A549 (cell line): ENCODE data around the gene PPP1CC. TPM values are rescaled to one million over a fixed set of nuclear protein-coding genes. Genes with fewer than 3 reads are reported as not detected.

Experiments used
- ATAC-seq, 2 experiments: fragments of 200-7000 bp in 1 of 2; fragments of >200 bp in 1 of 2; cut with Nextera tagmentation in 1 of 2; cut with Tn5 transposase in 1 of 2; 3 replicates each; pipeline versions ENCODE4 v1.8.0 to v1.9.1; 2018 to 2020; ENCODE audit warnings: mild to moderate bottlenecking in 1 of 2, moderate library complexity in 1 of 2
- CTCF ChIA-PET: fragments of 300-600 bp; sonication (Branson Sonifier 250); formaldehyde crosslinking; extraction: SDS; loops from one replicate; lab custom pipeline; 2021; ENCODE audit warnings: antibody characterized with exemption, inconsistent platforms; lab: Yijun Ruan, JAX
- POLR2A ChIA-PET: fragments of 350-600 bp; formaldehyde crosslinking; extraction: SDS; loops from one replicate; lab custom pipeline; 2021; ENCODE audit warnings: antibody characterized with exemption, inconsistent platforms; lab: Yijun Ruan, JAX
- DNase-seq, 2 experiments: peaks; one replicate each; pipeline versions ENCODE4 v3.0.0 to v3.0.0-alpha.2; 2011 to 2016; ENCODE audit warnings: low read depth in 1 of 2, low spot score in 1 of 2
- FAIRE-seq: peaks from 2 replicates; lab custom pipeline; 2011; peaks lifted over from hg19 to GRCh38; lab: Jason Lieb, UNC
- H3K27ac ChIP-seq, 2 experiments: fragments of >200 bp; sonication (Bioruptor Twin); formaldehyde crosslinking; 3 replicates each; pipeline ENCODE4 v1.5.1; 2016 to 2017
- H3K4me1 ChIP-seq: fragments of >200 bp; sonication (Bioruptor Twin); formaldehyde crosslinking; 3 replicates; pipeline ENCODE4 v1.6.1; 2016
- H3K4me2 ChIP-seq: fragments of >200 bp; sonication (Bioruptor Twin); formaldehyde crosslinking; 3 replicates; pipeline ENCODE4 v1.6.1; 2016
- H3K4me3 ChIP-seq: fragments of >200 bp; sonication (Bioruptor Twin); formaldehyde crosslinking; 3 replicates; pipeline ENCODE4 v1.5.1; 2016
- H3K9me3 ChIP-seq: fragments of >200 bp; sonication (Bioruptor Twin); formaldehyde crosslinking; 3 replicates; pipeline ENCODE4 v1.6.1; 2016
- CBX2 ChIP-seq: fragments of 200-600 bp; sonication (generic); IDR thresholded peaks from 2 replicates; pipeline ENCODE4 v1.6.1; 2016; ENCODE audit warnings: low read depth, mild to moderate bottlenecking, borderline replicate concordance
- CEBPB ChIP-seq, 2 experiments: fragments of >200 bp in 1 of 2; sonication (Bioruptor Twin) in 1 of 2; formaldehyde crosslinking in 1 of 2; IDR thresholded peaks; 2 replicates each; pipeline ENCODE4 v1.6.1; 2012 to 2016
- CHD2 ChIP-seq: fragments of 150-350 bp; IDR thresholded peaks from 2 replicates; pipeline ENCODE4 v1.6.1; 2014; ENCODE audit warnings: low read length; ENCODE audit not compliant: partially characterized antibody
- CHD4 ChIP-seq: fragments of 200-600 bp; sonication (generic); IDR thresholded peaks from 2 replicates; pipeline ENCODE4 v1.6.1; 2016; ENCODE audit warnings: antibody characterized with exemption, mild to moderate bottlenecking, borderline replicate concordance
- EHF ChIP-seq: fragments of 250-450 bp; sonication (Bioruptor Pico); IDR thresholded peaks from 2 replicates; pipeline ENCODE4 v1.5.0; 2020; ENCODE audit warnings: mild to moderate bottlenecking
- ESRRA ChIP-seq: fragments of 150-350 bp; IDR thresholded peaks from 2 replicates; pipeline ENCODE4 v1.6.1; 2014; ENCODE audit warnings: mild to moderate bottlenecking, low read length, borderline replicate concordance
- FOSB ChIP-seq: fragments of 250-450 bp; sonication (Bioruptor Pico); IDR thresholded peaks from 2 replicates; pipeline ENCODE4 v1.5.0; 2020; ENCODE audit warnings: mild to moderate bottlenecking, moderate library complexity
- FOSL2 ChIP-seq, 2 experiments: fragments of 450-650 bp in 1 of 2; fragments of >200 bp in 1 of 2; sonication (Bioruptor Twin) in 1 of 2; formaldehyde crosslinking; IDR thresholded peaks; 2 replicates each; pipeline versions ENCODE4 v1.5.0 to v1.6.1; 2016 to 2020; ENCODE audit warnings: mild to moderate bottlenecking in 1 of 2, moderate library complexity in 1 of 2
- GATA3 ChIP-seq: IDR thresholded peaks from 2 replicates; pipeline ENCODE4 v1.6.1; 2012; ENCODE audit warnings: borderline replicate concordance
- HOXB13 ChIP-seq: fragments of 250-450 bp; sonication (Bioruptor Pico); IDR thresholded peaks from 2 replicates; pipeline ENCODE4 v1.5.0; 2020; ENCODE audit warnings: low read depth, mild to moderate bottlenecking, moderate library complexity
- KDM5A ChIP-seq: fragments of 200-600 bp; sonication (generic); IDR thresholded peaks from 2 replicates; pipeline ENCODE4 v1.6.1; 2016; ENCODE audit warnings: antibody characterized with exemption, mild to moderate bottlenecking
- MAFK ChIP-seq: fragments of 450-650 bp; IDR thresholded peaks from 2 replicates; pipeline ENCODE4 v1.6.1; 2014; ENCODE audit not compliant: partially characterized antibody
- NFE2L2 ChIP-seq: fragments of 150-350 bp; conservative IDR thresholded peaks from 2 replicates; pipeline ENCODE4 v1.6.1; 2014; ENCODE audit warnings: low read length
- PBX3 ChIP-seq: IDR thresholded peaks from 2 replicates; pipeline ENCODE4 v1.6.1; 2012
- POLR2AphosphoS2 ChIP-seq: conservative IDR thresholded peaks from 2 replicates; pipeline ENCODE4 v1.6.1; 2012; ENCODE audit warnings: low read length, improper control_type of control experiment, inconsistent platforms
- RCOR1 ChIP-seq: fragments of 150-350 bp; IDR thresholded peaks from 2 replicates; pipeline ENCODE4 v1.6.1; 2014; ENCODE audit warnings: antibody characterized with exemption, low read length, low read depth
- RNF2 ChIP-seq: fragments of 200-600 bp; sonication (generic); IDR thresholded peaks from 2 replicates; pipeline ENCODE4 v1.6.1; 2016; ENCODE audit warnings: low read depth, mild to moderate bottlenecking, antibody characterized with exemption, moderate library complexity, borderline replicate concordance
- TFCP2L1 ChIP-seq: fragments of 250-450 bp; sonication (Bioruptor Pico); IDR thresholded peaks from 2 replicates; pipeline ENCODE4 v1.5.0; 2021; ENCODE audit warnings: mild to moderate bottlenecking
- TP53 ChIP-seq: fragments of 250-450 bp; sonication (Bioruptor Pico); IDR thresholded peaks from 2 replicates; pipeline ENCODE4 v1.5.0; 2021; ENCODE audit warnings: mild to moderate bottlenecking, moderate library complexity
- ZC3H11A ChIP-seq: fragments of 450-650 bp; IDR thresholded peaks from 2 replicates; pipeline ENCODE4 v1.6.1; 2014; ENCODE audit warnings: antibody characterized with exemption, mild to moderate bottlenecking
- ZFP36 ChIP-seq: fragments of 450-650 bp; IDR thresholded peaks from 2 replicates; pipeline ENCODE4 v1.6.1; 2014; ENCODE audit warnings: borderline replicate concordance; ENCODE audit not compliant: partially characterized antibody
- WGBS: methylation state at CpG from one replicate; pipeline ENCODE4 v1.1.6; 2017; ENCODE audit errors: missing lambda C conversion rate; 5-methylcytosine and 5-hydroxymethylcytosine counted together
- polyA plus RNA-seq, 4 experiments: library from polyadenylated mRNA; depleted of rRNA in 3 of 4; stranded (reverse); fragments of >200 nt; fragmentation: RNase III in 1 of 4; extraction: RNeasy Plus Mini Kit Qiagen cat#74134 plus additional on column Dnase treatment in 1 of 4; gene quantifications; 2 replicates in 3 of 4; 3 replicates in 1 of 4; pipeline ENCODE4 v1.2.3, GENCODE V29; 2011 to 2017
- TF ChIP-seq, protein P1 (sequence below): fragments of >200 bp; sonication (Bioruptor Twin); formaldehyde crosslinking; IDR thresholded peaks from 3 replicates; pipeline ENCODE4 v1.6.1; 2016
- TF ChIP-seq, protein P2 (sequence below): fragments of >200 bp; sonication (Bioruptor Twin); formaldehyde crosslinking; IDR thresholded peaks from 2 replicates; pipeline ENCODE4 v1.6.1; 2016
- TF ChIP-seq, protein P3 (sequence below): fragments of >200 bp; sonication (Bioruptor Twin); formaldehyde crosslinking; IDR thresholded peaks from 3 replicates; pipeline ENCODE4 v1.5.1; 2016
- TF ChIP-seq, protein P4 (sequence below): fragments of 250-450 bp; sonication (Bioruptor Pico); IDR thresholded peaks from 2 replicates; pipeline ENCODE4 v1.5.0; 2020; ENCODE audit warnings: low read depth, mild to moderate bottlenecking, moderate library complexity
- TF ChIP-seq, protein P5 (sequence below): fragments of 250-450 bp; sonication (Bioruptor Pico); IDR thresholded peaks from 2 replicates; pipeline ENCODE4 v1.5.0; 2021; ENCODE audit warnings: mild to moderate bottlenecking, moderate library complexity, borderline replicate concordance

PPP1CC gene
- polyA plus RNA-seq, 2 of the 4 experiments (the other 2 are of a cell fraction) = 131 to 258 TPM

GRCh38 chr12:110746550-110746949, 3.9 kb upstream of the PPP1CC start:
- DNase-seq (no peak), ATAC-seq (no peak)
- peaks cover 20% of the 10 kb centered on the region for H3K4me1 ChIP-seq
- H3K4me2 ChIP-seq = no peak overlapping the region
- H3K9me3 ChIP-seq = no peaks in the 10 kb centered on the region
- 91% methylated on average over 6 of the region's 6 CpGs for WGBS
- TF ChIP-seq TFCP2L1 (CRISPR knock-in tag) (no peak), RNF2 (no peak), CHD2 (no peak), RCOR1 (no peak), NFE2L2 (no peak), MAFK (no peak)
- TF ChIP-seq, protein P1, sequence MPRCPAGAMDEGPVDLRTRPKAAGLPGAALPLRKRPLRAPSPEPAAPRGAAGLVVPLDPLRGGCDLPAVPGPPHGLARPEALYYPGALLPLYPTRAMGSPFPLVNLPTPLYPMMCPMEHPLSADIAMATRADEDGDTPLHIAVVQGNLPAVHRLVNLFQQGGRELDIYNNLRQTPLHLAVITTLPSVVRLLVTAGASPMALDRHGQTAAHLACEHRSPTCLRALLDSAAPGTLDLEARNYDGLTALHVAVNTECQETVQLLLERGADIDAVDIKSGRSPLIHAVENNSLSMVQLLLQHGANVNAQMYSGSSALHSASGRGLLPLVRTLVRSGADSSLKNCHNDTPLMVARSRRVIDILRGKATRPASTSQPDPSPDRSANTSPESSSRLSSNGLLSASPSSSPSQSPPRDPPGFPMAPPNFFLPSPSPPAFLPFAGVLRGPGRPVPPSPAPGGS = no peak
- TF ChIP-seq, protein P2, sequence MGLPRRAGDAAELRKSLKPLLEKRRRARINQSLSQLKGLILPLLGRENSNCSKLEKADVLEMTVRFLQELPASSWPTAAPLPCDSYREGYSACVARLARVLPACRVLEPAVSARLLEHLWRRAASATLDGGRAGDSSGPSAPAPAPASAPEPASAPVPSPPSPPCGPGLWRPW = no peak
- TF ChIP-seq, all 56 proteins: peak for 0
- ChIA-PET CTCF (interaction anchor here (0.6 to 1.6 kb wide), 3 partner anchors 116 to 558 kb away, joined by 3 to 4 read pairs (median 3); no protein-coding TSS in a partner anchor), POLR2A (no interaction called here)
- Histone ChIP-seq H3K27ac (no peak overlapping the region), H3K4me3 (no peak overlapping the region)
- FAIRE-seq = no peak

GRCh38 chr12:110745542-110746284, 3.0 kb upstream of the PPP1CC start:
- no peak for DNase-seq
- WGBS = 90% methylated on average over 16 of the region's 16 CpGs
- H3K9me3 ChIP-seq = no peaks in the 10 kb centered on the region
- ChIA-PET CTCF (interaction anchor here (1.0 to 1.6 kb wide), 4 partner anchors 15 to 149 kb away, joined by 3 to 4 read pairs (median 4); partner anchors contain the start of gene CCDC63), POLR2A (interaction anchor here (1.0 kb wide), 1 partner anchor 69 kb away, joined by 3 read pairs; no protein-coding TSS in a partner anchor)
- ATAC-seq = no peak
- H3K4me2 ChIP-seq = no peak overlapping the region
- H3K4me3 ChIP-seq = no peak overlapping the region
- H3K27ac ChIP-seq = peak overlapping the region in 1 of 2 experiments; percentile 62; a peak in 3 of 6 replicates
- peaks cover 24% of the 10 kb centered on the region for H3K4me1 ChIP-seq
- TF ChIP-seq TP53 (CRISPR knock-in tag) = no peak
- TF ChIP-seq ZFP36 = no peak
- no peak for TF ChIP-seq GATA3
- no peak for TF ChIP-seq EHF (CRISPR knock-in tag)
- TF ChIP-seq, protein P3, sequence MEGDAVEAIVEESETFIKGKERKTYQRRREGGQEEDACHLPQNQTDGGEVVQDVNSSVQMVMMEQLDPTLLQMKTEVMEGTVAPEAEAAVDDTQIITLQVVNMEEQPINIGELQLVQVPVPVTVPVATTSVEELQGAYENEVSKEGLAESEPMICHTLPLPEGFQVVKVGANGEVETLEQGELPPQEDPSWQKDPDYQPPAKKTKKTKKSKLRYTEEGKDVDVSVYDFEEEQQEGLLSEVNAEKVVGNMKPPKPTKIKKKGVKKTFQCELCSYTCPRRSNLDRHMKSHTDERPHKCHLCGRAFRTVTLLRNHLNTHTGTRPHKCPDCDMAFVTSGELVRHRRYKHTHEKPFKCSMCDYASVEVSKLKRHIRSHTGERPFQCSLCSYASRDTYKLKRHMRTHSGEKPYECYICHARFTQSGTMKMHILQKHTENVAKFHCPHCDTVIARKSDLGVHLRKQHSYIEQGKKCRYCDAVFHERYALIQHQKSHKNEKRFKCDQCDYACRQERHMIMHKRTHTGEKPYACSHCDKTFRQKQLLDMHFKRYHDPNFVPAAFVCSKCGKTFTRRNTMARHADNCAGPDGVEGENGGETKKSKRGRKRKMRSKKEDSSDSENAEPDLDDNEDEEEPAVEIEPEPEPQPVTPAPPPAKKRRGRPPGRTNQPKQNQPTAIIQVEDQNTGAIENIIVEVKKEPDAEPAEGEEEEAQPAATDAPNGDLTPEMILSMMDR = no peak
- TF ChIP-seq ZC3H11A = no peak
- no peak for TF ChIP-seq CEBPB (IDR thresholded peaks at IDR 0.05)
- TF ChIP-seq, protein P4, sequence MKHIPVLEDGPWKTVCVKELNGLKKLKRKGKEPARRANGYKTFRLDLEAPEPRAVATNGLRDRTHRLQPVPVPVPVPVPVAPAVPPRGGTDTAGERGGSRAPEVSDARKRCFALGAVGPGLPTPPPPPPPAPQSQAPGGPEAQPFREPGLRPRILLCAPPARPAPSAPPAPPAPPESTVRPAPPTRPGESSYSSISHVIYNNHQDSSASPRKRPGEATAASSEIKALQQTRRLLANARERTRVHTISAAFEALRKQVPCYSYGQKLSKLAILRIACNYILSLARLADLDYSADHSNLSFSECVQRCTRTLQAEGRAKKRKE (CRISPR knock-in tag) = no peak
- TF ChIP-seq PBX3 = no peak
- TF ChIP-seq MAFK = no peak
- TF ChIP-seq ESRRA = no peak
- no peak for TF ChIP-seq FOSB (CRISPR knock-in tag)
- no peak for TF ChIP-seq FOSL2 (IDR thresholded peaks at IDR 0.05)
- no peak for TF ChIP-seq FOSL2 (CRISPR knock-in tag; IDR thresholded peaks at IDR 0.05)
- TF ChIP-seq CHD4 = no peak
- TF ChIP-seq CBX2 = no peak
- TF ChIP-seq KDM5A = no peak
- no peak for TF ChIP-seq HOXB13
- TF ChIP-seq, protein P5, sequence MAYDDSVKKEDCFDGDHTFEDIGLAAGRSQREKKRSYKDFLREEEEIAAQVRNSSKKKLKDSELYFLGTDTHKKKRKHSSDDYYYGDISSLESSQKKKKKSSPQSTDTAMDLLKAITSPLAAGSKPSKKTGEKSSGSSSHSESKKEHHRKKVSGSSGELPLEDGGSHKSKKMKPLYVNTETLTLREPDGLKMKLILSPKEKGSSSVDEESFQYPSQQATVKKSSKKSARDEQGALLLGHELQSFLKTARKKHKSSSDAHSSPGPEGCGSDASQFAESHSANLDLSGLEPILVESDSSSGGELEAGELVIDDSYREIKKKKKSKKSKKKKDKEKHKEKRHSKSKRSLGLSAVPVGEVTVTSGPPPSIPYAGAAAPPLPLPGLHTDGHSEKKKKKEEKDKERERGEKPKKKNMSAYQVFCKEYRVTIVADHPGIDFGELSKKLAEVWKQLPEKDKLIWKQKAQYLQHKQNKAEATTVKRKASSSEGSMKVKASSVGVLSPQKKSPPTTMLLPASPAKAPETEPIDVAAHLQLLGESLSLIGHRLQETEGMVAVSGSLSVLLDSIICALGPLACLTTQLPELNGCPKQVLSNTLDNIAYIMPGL = no peak
- no peak for TF ChIP-seq POLR2AphosphoS2
- FAIRE-seq = no peak
